VCaP (cell line): ENCODE measurements around the gene TPM4.

Source experiments
- H3K27ac ChIP-seq: fragments of 450-650 bp; 2 replicates; pipeline ENCODE4 v1.5.1; 2017
- CTCF ChIP-seq: fragments of 450-650 bp; conservative IDR thresholded peaks from 2 replicates; pipeline ENCODE4 v1.5.1; 2017; ENCODE audit warnings: mild to moderate bottlenecking, moderate library complexity

Gene TPM4

GRCh38 chr19:16042533-16043085, 33.7 kb upstream of the TPM4 start:
- TF ChIP-seq CTCF, result no peak
- H3K27ac ChIP-seq, result no peak overlapping the region

- no peak for TF ChIP-seq CTCF
- no peak overlapping the region for H3K27ac ChIP-seq
These were observed 33.0 kb upstream of the TPM4 start for GRCh38 chr19:16043156-16043757.

GRCh38 chr19:16044746-16045145, 31.5 kb upstream of the TPM4 start:
- no peak for TF ChIP-seq CTCF

GRCh38 chr19:16045171-16045570, 31.1 kb upstream of the TPM4 start:
- H3K27ac ChIP-seq, result no peak overlapping the region
- no peak for TF ChIP-seq CTCF

More at GRCh38 chr19:16044746-16045145, 31.5 kb upstream of the TPM4 start:
- H3K27ac ChIP-seq, result no peak overlapping the region

- TF ChIP-seq CTCF, result no peak
- H3K27ac ChIP-seq, result no peak overlapping the region
These were observed 30.4 kb upstream of the TPM4 start for GRCh38 chr19:16045893-16046292.

GRCh38 chr19:16048583-16048982, 27.7 kb upstream of the TPM4 start:
- peak overlapping the region; percentile 24; the same call in 1 of the 2 replicates for H3K27ac ChIP-seq
- TF ChIP-seq CTCF, result no peak

GRCh38 chr19:16051254-16052025, 24.9 kb upstream of the TPM4 start:
- H3K27ac ChIP-seq, result no peak overlapping the region
- TF ChIP-seq CTCF, result no peak
